GM23338 (cell line): ENCODE results near the gene GSS. TPM values are rescaled to one million over a fixed set of nuclear protein-coding genes. Genes with fewer than 3 reads are reported as not detected.

ENCODE experiments used
- ATAC-seq: fragments of 200-7000 bp; cut with Tn5 transposase; 3 replicates; pipeline ENCODE4 v1.9.1; 2020
- DNase-seq: peaks from one replicate; pipeline ENCODE4 v3.0.0-alpha.2; 2015; ENCODE audit warnings: low spot score
- H2AFZ ChIP-seq: fragments of 200-600 bp; sonication (generic); 2 replicates; pipeline ENCODE4 v1.8.0; 2016; ENCODE audit warnings: antibody characterized with exemption, mild to moderate bottlenecking, moderate library complexity
- H3F3A ChIP-seq: fragments of 200-600 bp; sonication (generic); replicated peaks from 2 replicates; pipeline ENCODE4 v1.8.0; 2017; ENCODE audit warnings: antibody characterized with exemption, mixed run types, low read depth
- H3K27ac ChIP-seq: fragments of 200-600 bp; sonication (generic); 2 replicates; pipeline ENCODE4 v1.6.1; 2016; ENCODE audit warnings: low read depth
- H3K27me3 ChIP-seq: fragments of 200-600 bp; sonication (generic); 2 replicates; pipeline ENCODE4 v1.8.0; 2016; ENCODE audit warnings: mild to moderate bottlenecking, mixed run types, moderate library complexity; ENCODE audit not compliant: insufficient read depth
- H3K36me3 ChIP-seq: fragments of 200-600 bp; sonication (generic); 2 replicates; pipeline ENCODE4 v1.8.0; 2016; ENCODE audit warnings: mild to moderate bottlenecking; ENCODE audit not compliant: insufficient read depth
- H3K4me1 ChIP-seq: fragments of 200-600 bp; sonication (generic); 2 replicates; pipeline ENCODE4 v1.8.0; 2016; ENCODE audit warnings: mild to moderate bottlenecking, moderate library complexity; ENCODE audit not compliant: insufficient read depth
- H3K4me2 ChIP-seq: fragments of 200-600 bp; sonication (generic); 2 replicates; pipeline ENCODE4 v1.7.1; 2017; ENCODE audit warnings: mixed run types
- H3K4me3 ChIP-seq: fragments of 200-600 bp; sonication (generic); 2 replicates; pipeline ENCODE4 v1.6.1; 2016; ENCODE audit warnings: mixed run types
- H3K79me2 ChIP-seq: fragments of 200-600 bp; sonication (generic); replicated peaks from 2 replicates; pipeline ENCODE4 v1.8.0; 2017; ENCODE audit warnings: mild to moderate bottlenecking; ENCODE audit not compliant: insufficient read depth
- H3K9me2 ChIP-seq: fragments of 200-600 bp; sonication (generic); 2 replicates; pipeline ENCODE4 v1.8.0; 2017; ENCODE audit not compliant: insufficient read depth
- H4K20me1 ChIP-seq: fragments of 200-600 bp; sonication (generic); replicated peaks from 2 replicates; pipeline ENCODE4 v1.8.0; 2017; ENCODE audit warnings: mild to moderate bottlenecking; ENCODE audit not compliant: insufficient read depth
- H3K27ac Mint-ChIP-seq: 2 replicates; pipeline ENCODE4 v1.8.0; 2020; ENCODE audit warnings: inconsistent platforms, mild to moderate bottlenecking, moderate library complexity, mixed read lengths
- H3K27me3 Mint-ChIP-seq: 3 replicates; pipeline ENCODE4 v1.8.0; 2022; ENCODE audit warnings: low read depth, mild to moderate bottlenecking, moderate library complexity, mixed read lengths, inconsistent platforms; ENCODE audit not compliant: insufficient read depth, poor library complexity
- H3K36me3 Mint-ChIP-seq: 3 replicates; pipeline ENCODE4 v1.8.0; 2021; ENCODE audit warnings: low read depth, mild to moderate bottlenecking, inconsistent platforms, moderate library complexity, mixed read lengths
- H3K4me1 Mint-ChIP-seq: 3 replicates; pipeline ENCODE4 v1.8.0; 2020; ENCODE audit warnings: mild to moderate bottlenecking, inconsistent platforms, mixed read lengths
- H3K4me3 Mint-ChIP-seq: 3 replicates; pipeline ENCODE4 v1.8.0; 2021; ENCODE audit warnings: moderate library complexity, mild to moderate bottlenecking, inconsistent platforms, mixed read lengths
- H3K9me3 Mint-ChIP-seq: 3 replicates; pipeline ENCODE4 v1.8.0; 2020; ENCODE audit warnings: moderate library complexity, mild to moderate bottlenecking, inconsistent platforms, mixed read lengths
- CREB1 ChIP-seq: fragments of 250-450 bp; sonication (Bioruptor Pico); IDR thresholded peaks from 2 replicates; pipeline ENCODE4 v1.5.0; 2020; ENCODE audit warnings: low read depth, mild to moderate bottlenecking, moderate library complexity
- EZH2phosphoT487 ChIP-seq: fragments of 200-600 bp; sonication (generic); IDR thresholded peaks from one replicate; pipeline ENCODE4 v1.8.1; 2018; ENCODE audit warnings: antibody characterized with exemption; ENCODE audit not compliant: unreplicated experiment
- JUNB ChIP-seq: IDR thresholded peaks from one replicate; pipeline ENCODE4 v1.6.1; 2016; ENCODE audit warnings: antibody characterized with exemption; ENCODE audit not compliant: unreplicated experiment
- POLR2AphosphoS5 ChIP-seq: IDR thresholded peaks from 2 replicates; pipeline ENCODE4 v1.6.1; 2016; ENCODE audit warnings: antibody characterized with exemption, low read depth
- STAT1 ChIP-seq: IDR thresholded peaks from one replicate; pipeline ENCODE4 v1.6.1; 2016; ENCODE audit warnings: antibody characterized with exemption; ENCODE audit not compliant: unreplicated experiment
- ZNF331 ChIP-seq: fragments of 250-450 bp; sonication (Bioruptor Pico); IDR thresholded peaks from 2 replicates; pipeline ENCODE4 v1.5.0; 2020; ENCODE audit warnings: low read depth, mild to moderate bottlenecking, moderate library complexity
- polyA plus RNA-seq: library from polyadenylated mRNA; unstranded; fragments of >200 nt; fragmentation: Nextera tagmentation; extraction: Ambion mirVana; gene quantifications from 2 replicates; pipeline ENCODE4 v1.2.1, GENCODE V29; 2016
- total RNA-seq: library from RNA; depleted of rRNA; stranded (reverse); fragments of >200 nt; shearing (Covaris generic); gene quantifications from 2 replicates; pipeline ENCODE4 v1.2.3, GENCODE V29; 2014
- TF ChIP-seq, protein P1 (sequence below): fragments of 250-450 bp; sonication (Bioruptor Pico); IDR thresholded peaks from 2 replicates; pipeline ENCODE4 v1.5.0; 2020; ENCODE audit warnings: mild to moderate bottlenecking, moderate library complexity
- TF ChIP-seq, protein P2 (sequence below): IDR thresholded peaks from one replicate; pipeline ENCODE4 v1.6.1; 2018; ENCODE audit warnings: antibody characterized with exemption; ENCODE audit not compliant: unreplicated experiment
- TF ChIP-seq, protein P3 (sequence below), 2 experiments: fragments of 200-600 bp in 1 of 2; sonication (generic) in 1 of 2; conservative IDR thresholded peaks; 2 replicates each; pipeline versions ENCODE4 v1.5.1 to v1.6.1; 2016 to 2017; ENCODE audit warnings: antibody characterized with exemption in 2 of 2, low read depth in 2 of 2, mild to moderate bottlenecking in 2 of 2, moderate library complexity in 1 of 2

The GSS gene
- total and polyA plus RNA-seq, 2 experiments from 2014 or later, result 34.0 to 63.3 TPM

DNA sequence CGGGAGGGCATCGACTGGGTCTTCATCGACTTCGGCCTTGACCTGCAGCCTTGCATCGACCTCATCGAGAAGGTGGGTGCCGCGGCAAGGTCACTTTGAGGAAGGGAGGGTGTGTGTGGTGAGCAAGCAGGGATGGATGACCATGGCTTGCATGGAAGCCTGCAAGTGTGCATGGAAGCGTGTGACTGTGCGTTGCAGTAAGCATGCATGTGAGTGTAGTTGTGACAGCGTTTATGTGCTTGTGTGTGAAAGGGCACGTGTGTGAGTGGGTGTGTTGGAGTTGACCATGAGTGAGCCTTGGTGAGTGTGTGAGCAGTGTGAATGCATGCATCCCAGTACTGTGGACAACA, 32.6 kb upstream of the GSS start:
- no peaks in the 10 kb centered on the region; the same call in 2 of the 3 replicates for H3K9me3 Mint-ChIP-seq
- peaks cover 17% of the 10 kb centered on the region for H3K27me3 Mint-ChIP-seq
- no peak overlapping the region for H3K27ac Mint-ChIP-seq
- Histone ChIP-seq H3K4me3 (no peak overlapping the region), H3K27ac (no peak overlapping the region), H3K4me2 (no peak overlapping the region), H3K9me2 (no peaks in the 10 kb centered on the region), H2AFZ (no peak overlapping the region), H3K36me3 (no peaks in the 10 kb centered on the region), H3K79me2 (no peaks in the 10 kb centered on the region), H4K20me1 (no peaks in the 10 kb centered on the region; the same call in 1 of the 2 replicates), H3F3A (0 out of 2 replicates have a peak, but pooled peaks cover 2% of the 10 kb centered on the region), H3K4me1 (peaks cover 18% of the 10 kb centered on the region), H3K27me3 (peaks cover 6% of the 10 kb centered on the region; the same call in 1 of the 2 replicates)
- no peak overlapping the region for H3K4me3 Mint-ChIP-seq
- no peak for TF ChIP-seq STAT1
- TF ChIP-seq ZNF331, result no peak
- no peak for TF ChIP-seq EZH2phosphoT487
- TF ChIP-seq JUNB, result no peak
- TF ChIP-seq CREB1 (CRISPR knock-in tag), result no peak
- TF ChIP-seq POLR2AphosphoS5, result no peak
- H3K4me1 Mint-ChIP-seq, result peaks cover 20% of the 10 kb centered on the region
- DNase-seq (no peak), ATAC-seq (no peak)
- no peaks in the 10 kb centered on the region for H3K36me3 Mint-ChIP-seq

DNA sequence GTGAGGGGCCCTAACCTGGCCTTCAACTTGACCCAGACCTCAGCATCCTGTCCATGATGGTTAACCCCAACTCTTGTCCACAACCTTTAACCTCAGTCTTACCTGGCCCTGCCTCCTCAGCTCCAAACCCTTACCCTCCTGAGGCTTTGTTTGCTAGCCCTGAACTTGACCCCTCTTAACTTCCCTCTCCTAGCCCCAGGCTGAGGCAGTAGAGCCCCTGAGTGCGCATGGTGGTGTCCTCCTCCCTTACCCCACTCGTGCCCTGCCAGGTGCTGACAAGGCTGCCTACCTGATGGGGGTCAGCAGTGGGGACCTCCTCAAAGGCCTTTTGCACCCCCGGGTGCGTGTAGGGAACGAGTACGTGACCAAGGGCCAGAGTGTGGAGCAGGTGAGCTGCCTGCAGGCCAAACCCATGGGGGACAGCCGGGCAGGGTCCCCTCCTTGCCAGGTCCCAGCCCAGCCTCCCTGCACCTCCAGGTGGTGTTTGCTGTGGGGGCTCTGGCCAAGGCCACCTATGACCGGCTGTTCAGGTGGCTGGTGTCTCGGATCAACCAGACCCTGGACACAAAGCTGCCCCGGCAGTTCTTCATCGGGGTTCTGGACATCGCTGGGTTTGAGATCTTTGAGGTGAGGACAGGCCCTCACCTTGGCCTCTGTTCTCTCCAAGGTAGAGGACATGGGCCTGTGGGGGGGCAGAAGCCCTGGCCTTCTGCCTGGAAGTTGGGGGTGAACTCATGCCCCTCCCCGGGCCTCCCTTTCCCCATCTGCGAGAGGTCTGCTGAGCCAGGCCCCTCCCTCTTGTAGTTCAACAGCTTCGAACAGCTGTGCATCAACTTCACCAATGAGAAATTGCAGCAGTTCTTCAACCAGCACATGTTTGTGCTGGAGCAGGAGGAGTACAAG, 31.9 kb upstream of the GSS start:
- H3K9me2 ChIP-seq, result no peaks in the 10 kb centered on the region
- peaks cover 12% of the 10 kb centered on the region; the same call in 1 of the 2 replicates for H3K27me3 ChIP-seq
- 0 out of 2 replicates have a peak, but pooled peaks cover 2% of the 10 kb centered on the region for H3F3A ChIP-seq
- H3K4me1 ChIP-seq, result peaks cover 25% of the 10 kb centered on the region
- Mint-ChIP-seq H3K9me3 (no peaks in the 10 kb centered on the region; the same call in 2 of the 3 replicates), H3K36me3 (no peaks in the 10 kb centered on the region), H3K27me3 (peaks cover 17% of the 10 kb centered on the region), H3K4me3 (no peak overlapping the region), H3K27ac (no peak overlapping the region), H3K4me1 (peaks cover 25% of the 10 kb centered on the region)
- H3K4me2 ChIP-seq, result no peak overlapping the region
- H3K79me2 ChIP-seq, result no peaks in the 10 kb centered on the region
- no peak overlapping the region for H3K27ac ChIP-seq
- H3K36me3 ChIP-seq, result no peaks in the 10 kb centered on the region
- H2AFZ ChIP-seq, result no peak overlapping the region
- ATAC-seq (no peak), DNase-seq (no peak)
- no peaks in the 10 kb centered on the region; the same call in 1 of the 2 replicates for H4K20me1 ChIP-seq
- no peak overlapping the region for H3K4me3 ChIP-seq
- TF ChIP-seq, protein P1, sequence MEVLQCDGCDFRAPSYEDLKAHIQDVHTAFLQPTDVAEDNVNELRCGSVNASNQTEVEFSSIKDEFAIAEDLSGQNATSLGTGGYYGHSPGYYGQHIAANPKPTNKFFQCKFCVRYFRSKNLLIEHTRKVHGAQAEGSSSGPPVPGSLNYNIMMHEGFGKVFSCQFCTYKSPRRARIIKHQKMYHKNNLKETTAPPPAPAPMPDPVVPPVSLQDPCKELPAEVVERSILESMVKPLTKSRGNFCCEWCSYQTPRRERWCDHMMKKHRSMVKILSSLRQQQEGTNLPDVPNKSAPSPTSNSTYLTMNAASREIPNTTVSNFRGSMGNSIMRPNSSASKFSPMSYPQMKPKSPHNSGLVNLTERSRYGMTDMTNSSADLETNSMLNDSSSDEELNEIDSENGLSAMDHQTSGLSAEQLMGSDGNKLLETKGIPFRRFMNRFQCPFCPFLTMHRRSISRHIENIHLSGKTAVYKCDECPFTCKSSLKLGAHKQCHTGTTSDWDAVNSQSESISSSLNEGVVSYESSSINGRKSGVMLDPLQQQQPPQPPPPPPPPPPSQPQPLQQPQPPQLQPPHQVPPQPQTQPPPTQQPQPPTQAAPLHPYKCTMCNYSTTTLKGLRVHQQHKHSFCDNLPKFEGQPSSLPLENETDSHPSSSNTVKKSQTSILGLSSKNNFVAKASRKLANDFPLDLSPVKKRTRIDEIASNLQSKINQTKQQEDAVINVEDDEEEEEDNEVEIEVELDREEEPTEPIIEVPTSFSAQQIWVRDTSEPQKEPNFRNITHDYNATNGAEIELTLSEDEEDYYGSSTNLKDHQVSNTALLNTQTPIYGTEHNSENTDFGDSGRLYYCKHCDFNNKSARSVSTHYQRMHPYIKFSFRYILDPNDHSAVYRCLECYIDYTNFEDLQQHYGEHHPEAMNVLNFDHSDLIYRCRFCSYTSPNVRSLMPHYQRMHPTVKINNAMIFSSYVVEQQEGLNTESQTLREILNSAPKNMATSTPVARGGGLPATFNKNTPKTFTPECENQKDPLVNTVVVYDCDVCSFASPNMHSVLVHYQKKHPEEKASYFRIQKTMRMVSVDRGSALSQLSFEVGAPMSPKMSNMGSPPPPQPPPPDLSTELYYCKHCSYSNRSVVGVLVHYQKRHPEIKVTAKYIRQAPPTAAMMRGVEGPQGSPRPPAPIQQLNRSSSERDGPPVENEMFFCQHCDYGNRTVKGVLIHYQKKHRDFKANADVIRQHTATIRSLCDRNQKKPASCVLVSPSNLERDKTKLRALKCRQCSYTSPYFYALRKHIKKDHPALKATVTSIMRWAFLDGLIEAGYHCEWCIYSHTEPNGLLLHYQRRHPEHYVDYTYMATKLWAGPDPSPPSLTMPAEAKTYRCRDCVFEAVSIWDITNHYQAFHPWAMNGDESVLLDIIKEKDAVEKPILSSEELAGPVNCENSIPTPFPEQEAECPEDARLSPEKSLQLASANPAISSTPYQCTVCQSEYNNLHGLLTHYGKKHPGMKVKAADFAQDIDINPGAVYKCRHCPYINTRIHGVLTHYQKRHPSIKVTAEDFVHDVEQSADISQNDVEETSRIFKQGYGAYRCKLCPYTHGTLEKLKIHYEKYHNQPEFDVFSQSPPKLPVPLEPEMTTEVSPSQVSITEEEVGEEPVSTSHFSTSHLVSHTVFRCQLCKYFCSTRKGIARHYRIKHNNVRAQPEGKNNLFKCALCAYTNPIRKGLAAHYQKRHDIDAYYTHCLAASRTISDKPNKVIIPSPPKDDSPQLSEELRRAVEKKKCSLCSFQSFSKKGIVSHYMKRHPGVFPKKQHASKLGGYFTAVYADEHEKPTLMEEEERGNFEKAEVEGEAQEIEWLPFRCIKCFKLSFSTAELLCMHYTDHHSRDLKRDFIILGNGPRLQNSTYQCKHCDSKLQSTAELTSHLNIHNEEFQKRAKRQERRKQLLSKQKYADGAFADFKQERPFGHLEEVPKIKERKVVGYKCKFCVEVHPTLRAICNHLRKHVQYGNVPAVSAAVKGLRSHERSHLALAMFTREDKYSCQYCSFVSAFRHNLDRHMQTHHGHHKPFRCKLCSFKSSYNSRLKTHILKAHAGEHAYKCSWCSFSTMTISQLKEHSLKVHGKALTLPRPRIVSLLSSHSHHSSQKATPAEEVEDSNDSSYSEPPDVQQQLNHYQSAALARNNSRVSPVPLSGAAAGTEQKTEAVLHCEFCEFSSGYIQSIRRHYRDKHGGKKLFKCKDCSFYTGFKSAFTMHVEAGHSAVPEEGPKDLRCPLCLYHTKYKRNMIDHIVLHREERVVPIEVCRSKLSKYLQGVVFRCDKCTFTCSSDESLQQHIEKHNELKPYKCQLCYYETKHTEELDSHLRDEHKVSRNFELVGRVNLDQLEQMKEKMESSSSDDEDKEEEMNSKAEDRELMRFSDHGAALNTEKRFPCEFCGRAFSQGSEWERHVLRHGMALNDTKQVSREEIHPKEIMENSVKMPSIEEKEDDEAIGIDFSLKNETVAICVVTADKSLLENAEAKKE (CRISPR knock-in tag), result no peak
- TF ChIP-seq CREB1 (CRISPR knock-in tag) (no peak), ZNF331 (no peak)
- TF ChIP-seq, protein P2, sequence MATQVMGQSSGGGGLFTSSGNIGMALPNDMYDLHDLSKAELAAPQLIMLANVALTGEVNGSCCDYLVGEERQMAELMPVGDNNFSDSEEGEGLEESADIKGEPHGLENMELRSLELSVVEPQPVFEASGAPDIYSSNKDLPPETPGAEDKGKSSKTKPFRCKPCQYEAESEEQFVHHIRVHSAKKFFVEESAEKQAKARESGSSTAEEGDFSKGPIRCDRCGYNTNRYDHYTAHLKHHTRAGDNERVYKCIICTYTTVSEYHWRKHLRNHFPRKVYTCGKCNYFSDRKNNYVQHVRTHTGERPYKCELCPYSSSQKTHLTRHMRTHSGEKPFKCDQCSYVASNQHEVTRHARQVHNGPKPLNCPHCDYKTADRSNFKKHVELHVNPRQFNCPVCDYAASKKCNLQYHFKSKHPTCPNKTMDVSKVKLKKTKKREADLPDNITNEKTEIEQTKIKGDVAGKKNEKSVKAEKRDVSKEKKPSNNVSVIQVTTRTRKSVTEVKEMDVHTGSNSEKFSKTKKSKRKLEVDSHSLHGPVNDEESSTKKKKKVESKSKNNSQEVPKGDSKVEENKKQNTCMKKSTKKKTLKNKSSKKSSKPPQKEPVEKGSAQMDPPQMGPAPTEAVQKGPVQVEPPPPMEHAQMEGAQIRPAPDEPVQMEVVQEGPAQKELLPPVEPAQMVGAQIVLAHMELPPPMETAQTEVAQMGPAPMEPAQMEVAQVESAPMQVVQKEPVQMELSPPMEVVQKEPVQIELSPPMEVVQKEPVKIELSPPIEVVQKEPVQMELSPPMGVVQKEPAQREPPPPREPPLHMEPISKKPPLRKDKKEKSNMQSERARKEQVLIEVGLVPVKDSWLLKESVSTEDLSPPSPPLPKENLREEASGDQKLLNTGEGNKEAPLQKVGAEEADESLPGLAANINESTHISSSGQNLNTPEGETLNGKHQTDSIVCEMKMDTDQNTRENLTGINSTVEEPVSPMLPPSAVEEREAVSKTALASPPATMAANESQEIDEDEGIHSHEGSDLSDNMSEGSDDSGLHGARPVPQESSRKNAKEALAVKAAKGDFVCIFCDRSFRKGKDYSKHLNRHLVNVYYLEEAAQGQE, result no peak
- TF ChIP-seq, protein P3, sequence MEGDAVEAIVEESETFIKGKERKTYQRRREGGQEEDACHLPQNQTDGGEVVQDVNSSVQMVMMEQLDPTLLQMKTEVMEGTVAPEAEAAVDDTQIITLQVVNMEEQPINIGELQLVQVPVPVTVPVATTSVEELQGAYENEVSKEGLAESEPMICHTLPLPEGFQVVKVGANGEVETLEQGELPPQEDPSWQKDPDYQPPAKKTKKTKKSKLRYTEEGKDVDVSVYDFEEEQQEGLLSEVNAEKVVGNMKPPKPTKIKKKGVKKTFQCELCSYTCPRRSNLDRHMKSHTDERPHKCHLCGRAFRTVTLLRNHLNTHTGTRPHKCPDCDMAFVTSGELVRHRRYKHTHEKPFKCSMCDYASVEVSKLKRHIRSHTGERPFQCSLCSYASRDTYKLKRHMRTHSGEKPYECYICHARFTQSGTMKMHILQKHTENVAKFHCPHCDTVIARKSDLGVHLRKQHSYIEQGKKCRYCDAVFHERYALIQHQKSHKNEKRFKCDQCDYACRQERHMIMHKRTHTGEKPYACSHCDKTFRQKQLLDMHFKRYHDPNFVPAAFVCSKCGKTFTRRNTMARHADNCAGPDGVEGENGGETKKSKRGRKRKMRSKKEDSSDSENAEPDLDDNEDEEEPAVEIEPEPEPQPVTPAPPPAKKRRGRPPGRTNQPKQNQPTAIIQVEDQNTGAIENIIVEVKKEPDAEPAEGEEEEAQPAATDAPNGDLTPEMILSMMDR (conservative IDR thresholded peaks at IDR 0.05; ENCODE audit: low read depth in 2 of 2), result no peak
